Measurements from ENCODE around the gene SERPINI1.

The SERPINI1 gene

GRCh38 chr3:167734498-167735232 lies 856 bp upstream of the SERPINI1 start, which contains the start of gene PDCD10:
TSS of gene PDCD10 (minus strand) at chr3:167734892. CDS start at chr3:167720157, 14,735 bp downstream.
- DNase-seq, result peak; percentile 96

DNA sequence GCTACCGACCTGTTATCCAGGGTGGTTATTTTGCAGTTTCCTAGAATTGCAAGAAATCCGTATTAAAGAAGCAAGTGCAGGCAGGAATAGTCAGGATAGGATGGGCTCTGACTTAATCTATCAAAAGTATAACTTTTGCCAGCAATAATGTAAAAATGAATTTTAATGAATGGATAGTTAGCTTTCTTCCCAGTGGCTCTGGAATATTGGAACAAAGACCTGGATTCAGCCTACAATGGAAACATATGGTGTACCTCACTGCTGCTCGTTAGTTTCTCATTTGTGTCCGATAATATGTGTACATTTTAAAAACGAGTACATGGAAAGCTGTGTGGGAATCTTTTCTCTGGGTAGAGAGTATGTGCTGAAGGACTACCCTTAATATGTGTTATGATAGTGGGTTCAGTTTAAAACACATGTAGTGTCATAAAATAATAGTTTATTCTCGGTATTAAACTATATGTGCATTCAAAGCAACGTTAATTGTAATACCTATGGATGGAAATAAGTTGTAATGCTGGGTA lies 805 bp downstream of the SERPINI1 start:
- no peak for DNase-seq

GRCh38 chr3:167736997-167737396 lies 1.5 kb downstream of the SERPINI1 start:
- no peak for DNase-seq

- no peak for DNase-seq
These were observed 2.5 kb downstream of the SERPINI1 start for GRCh38 chr3:167738037-167738436.

GRCh38 chr3:167739190-167739810 lies 3.8 kb downstream of the SERPINI1 start:
- no peak for DNase-seq

DNA sequence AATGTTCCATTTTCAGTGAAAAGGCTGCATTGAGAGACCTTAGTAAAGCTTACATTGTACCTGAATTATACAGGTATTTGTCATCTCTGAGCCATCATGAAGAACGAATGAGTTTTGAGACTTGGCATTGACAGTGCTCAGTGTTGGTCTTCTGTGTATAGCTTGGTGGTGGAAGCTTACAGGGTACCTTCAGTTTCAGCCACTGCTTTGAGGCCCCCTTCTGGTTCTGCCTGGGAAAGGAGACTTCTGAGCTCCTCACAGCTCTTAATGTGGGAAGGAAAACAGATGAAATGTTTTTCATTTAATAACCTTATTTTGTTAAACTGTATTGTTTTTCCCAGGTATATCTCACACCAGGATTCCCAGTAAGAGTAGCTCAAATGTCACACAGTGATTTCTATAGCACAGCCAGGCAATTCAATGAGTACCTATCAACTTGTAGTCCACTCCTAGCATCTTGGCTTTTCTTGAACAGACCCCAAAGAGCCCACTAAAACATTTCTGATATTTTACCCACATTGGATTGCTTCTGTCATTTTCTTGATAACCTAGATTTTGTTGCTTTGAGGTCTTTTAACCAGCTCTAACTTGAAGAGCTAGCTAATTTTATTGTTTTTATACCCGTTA lies 5.6 kb downstream of the SERPINI1 start:
- peak; percentile 3 for DNase-seq

DNA sequence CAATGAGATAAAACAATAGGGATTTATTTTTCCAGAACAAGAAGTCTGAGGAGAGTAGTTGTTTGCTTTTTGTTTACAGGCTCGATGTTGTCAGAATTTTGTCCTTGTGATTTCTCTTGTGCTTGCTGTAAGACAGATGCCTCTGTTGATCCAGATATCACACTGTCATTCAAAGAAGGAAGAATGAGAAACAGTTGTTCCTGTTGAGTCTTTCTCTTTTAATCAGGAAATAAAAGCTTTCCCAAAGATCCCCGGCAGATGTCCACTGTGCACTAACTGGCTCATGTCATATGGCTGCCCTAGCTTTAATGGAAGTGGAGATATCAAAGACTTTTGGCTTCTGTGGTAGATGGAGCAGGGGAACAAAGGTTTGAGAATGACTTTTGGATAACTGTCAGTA lies 6.8 kb downstream of the SERPINI1 start:
- no peak for DNase-seq

DNA sequence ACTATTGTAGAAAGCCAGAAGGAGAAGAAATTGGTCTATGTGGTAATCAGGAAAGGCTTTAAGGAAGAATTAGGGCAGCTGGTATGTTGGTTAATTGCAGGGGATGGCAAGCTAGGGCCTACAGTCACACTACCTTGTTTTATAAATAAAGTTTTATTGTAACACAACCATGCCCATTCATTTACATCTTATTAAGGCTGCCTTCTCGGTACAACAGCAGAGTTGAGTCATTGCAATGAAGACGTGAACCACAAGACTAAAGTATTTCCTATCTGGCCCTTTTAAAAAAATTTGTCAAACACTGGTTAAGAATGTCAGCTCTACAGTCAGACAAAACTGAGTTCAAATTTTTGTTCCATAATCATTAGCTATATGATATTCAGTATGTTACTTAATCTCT lies 8.3 kb downstream of the SERPINI1 start:
- no peak for DNase-seq

GRCh38 chr3:167749209-167749608 lies 13.7 kb downstream of the SERPINI1 start:
- DNase-seq, result no peak

DNA sequence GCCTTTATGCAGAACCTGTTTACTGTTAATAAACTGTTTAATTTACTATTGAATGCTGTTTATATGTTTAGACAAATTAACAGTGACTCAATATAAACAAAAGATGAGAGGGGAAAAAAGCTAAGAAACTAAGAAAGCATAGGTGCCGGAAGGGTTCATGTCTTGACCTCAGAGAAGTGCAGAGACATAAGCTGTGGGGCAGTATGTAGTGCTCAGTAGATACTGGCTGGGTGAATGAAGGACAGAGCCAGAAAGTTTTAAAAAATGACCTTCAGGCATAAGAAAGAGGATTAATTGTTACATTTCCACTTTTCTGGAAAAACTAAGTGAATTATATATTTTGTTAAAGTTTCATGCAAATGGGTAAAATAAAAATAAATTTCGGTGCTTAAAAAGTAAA lies 14.2 kb downstream of the SERPINI1 start:
- no peak for DNase-seq

DNA sequence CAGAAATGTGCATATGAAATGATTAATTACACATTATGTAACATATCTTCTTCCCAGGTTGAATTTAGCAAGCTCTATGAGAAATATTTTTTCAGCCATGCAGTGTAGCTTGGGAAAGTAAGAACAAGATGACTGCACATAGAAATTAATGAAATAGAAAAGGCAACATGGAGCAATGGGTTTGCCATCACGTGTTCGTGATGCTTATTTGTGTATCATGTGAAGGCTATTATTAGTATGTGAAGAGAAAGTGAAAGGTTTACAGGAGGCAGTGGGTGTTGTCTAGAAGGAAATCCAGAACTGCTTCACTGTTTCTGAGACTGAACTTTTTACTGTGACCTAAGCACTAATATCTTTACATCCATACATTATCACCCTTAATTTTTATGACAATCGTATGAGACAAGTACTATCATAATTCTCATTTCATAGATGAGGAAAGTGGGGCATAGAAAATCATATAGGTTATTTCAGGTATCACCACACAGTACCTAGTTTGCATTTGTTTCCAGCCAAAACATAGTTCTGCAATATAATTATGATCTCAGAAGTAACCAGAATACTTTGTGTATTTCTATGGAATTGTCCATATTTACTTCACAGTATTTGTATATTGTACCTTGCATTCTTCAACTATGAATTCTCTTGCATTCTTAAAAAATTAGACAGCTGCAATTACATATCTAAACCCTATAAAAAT lies 14.9 kb downstream of the SERPINI1 start:
- no peak for DNase-seq

GRCh38 chr3:167754049-167754448 lies 18.5 kb downstream of the SERPINI1 start:
- no peak for DNase-seq

DNA sequence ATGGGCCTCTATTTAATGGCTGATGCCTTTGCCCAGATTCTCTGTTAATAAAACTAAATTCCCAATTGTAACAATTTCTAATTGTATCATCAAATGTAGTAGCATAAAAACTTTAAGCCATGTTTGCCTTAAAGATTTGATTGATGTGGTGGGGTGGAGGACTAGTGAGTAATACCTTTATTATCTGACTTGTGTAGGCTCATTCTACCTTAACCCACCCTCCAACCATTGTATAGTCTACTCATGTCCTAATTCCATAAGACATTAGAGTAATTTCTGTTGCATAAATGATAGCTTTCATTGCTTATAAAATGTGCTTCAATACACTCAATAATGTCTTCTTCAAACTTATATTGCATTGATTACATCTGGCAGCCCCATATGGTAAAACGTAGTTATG lies 25.8 kb downstream of the SERPINI1 start:
- no peak for DNase-seq

DNA sequence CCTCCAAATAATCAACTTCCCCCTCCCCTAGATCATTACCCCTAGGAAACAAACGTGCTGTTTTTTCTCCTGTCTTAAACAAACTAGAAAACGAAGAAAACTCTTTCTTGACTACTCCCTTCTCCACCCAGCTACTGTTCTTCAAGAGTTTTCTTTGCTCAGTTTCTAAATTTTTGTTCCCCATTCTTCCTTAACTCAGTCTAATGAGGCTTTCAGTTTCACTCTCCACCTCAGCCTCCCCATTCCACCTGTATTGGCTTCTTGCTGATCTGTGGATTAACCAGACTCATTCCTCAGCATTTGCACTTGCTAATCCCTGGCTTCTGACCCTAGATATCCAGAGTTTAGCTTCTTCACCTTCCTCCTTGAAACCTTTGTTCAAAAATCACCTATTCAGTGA lies 26.8 kb downstream of the SERPINI1 start:
- DNase-seq, result no peak

GRCh38 chr3:167772992-167773391 lies 37.5 kb downstream of the SERPINI1 start:
- no peak for DNase-seq

DNA sequence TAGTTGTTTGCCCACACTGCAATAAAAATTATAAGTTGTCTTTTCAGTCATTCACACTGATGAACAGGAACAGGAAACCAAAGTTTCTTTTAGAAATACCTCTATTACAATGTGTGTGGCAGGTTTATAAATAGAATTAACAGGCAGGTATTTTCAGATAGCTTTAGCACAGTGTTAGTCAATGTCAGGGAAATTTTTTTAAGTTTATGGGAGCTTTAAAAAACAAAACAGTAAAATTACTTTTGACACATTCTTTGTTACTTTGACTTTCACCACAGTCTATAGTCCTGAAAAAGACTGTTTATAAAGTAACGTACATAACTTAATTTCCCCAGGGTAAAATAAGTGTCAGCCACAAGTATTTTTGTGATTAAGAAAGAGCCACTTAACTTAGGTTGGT lies 38.1 kb downstream of the SERPINI1 start:
- DNase-seq, result no peak

- no peak for DNase-seq
These were observed 40.7 kb downstream of the SERPINI1 start for GRCh38 chr3:167776066-167776685.

DNA sequence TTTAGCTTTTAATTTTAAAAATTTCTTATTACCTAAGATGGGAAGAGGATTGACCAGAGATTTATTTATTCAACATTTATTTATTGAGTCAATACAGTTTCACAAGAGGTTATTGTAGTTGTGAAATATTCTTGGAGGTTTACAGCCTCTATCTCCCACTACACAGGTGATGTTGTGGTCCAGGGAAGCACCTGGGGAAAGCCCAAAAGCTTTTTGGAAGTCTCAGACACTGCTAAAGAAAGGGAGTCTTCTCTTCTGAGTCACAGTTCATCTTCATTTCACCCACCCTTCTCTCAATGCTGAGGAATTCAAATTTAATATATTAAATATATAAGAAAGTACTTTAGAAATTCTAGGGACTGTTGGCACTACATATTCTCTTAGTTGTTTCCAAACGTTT lies 41.8 kb downstream of the SERPINI1 start:
- no peak for DNase-seq

- DNase-seq, result no peak
These were observed 44.8 kb downstream of the SERPINI1 start for GRCh38 chr3:167780214-167780883.

- DNase-seq, result no peak
These were observed 48.3 kb downstream of the SERPINI1 start for GRCh38 chr3:167783781-167784180.

- DNase-seq, result no peak
These were observed 50.3 kb downstream of the SERPINI1 start for GRCh38 chr3:167785790-167786189.

GRCh38 chr3:167787440-167787839 lies 51.9 kb downstream of the SERPINI1 start:
- DNase-seq, result no peak
